ENCODE results near the gene LMOD3. TPM values are rescaled to one million over a fixed set of nuclear protein-coding genes. Genes with fewer than 3 reads are reported as not detected.

LMOD3 gene
- total RNA-seq = 0.16 TPM

- no peak for DNase-seq
Measured at GRCh38 chr3:69122403-69122802, at the start of gene LMOD3. TSS of gene LMOD3 (minus strand) at chr3:69122595. CDS start at chr3:69122386, 209 bp downstream.

GRCh38 chr3:69172058-69172457 lies 49.7 kb upstream of the LMOD3 start:
- no peak for DNase-seq

GRCh38 chr3:69166446-69166845 lies 44.1 kb upstream of the LMOD3 start:
- DNase-seq = no peak

- DNase-seq = no peak
Measured at GRCh38 chr3:69165744-69166143, 43.3 kb upstream of the LMOD3 start.

GRCh38 chr3:69164296-69164695 lies 41.9 kb upstream of the LMOD3 start:
- no peak for DNase-seq

- DNase-seq = no peak
Measured at GRCh38 chr3:69162308-69162980, 40.0 kb upstream of the LMOD3 start.

- peak; percentile 8 for DNase-seq
Measured at GRCh38 chr3:69161587-69162307, 39.4 kb upstream of the LMOD3 start.

- no peak for DNase-seq
Measured at GRCh38 chr3:69160525-69160924, 38.1 kb upstream of the LMOD3 start.

GRCh38 chr3:69160107-69160506 lies 37.7 kb upstream of the LMOD3 start:
- no peak for DNase-seq

GRCh38 chr3:69149586-69149985 lies 27.2 kb upstream of the LMOD3 start:
- DNase-seq = no peak

GRCh38 chr3:69145688-69146087 lies 23.3 kb upstream of the LMOD3 start:
- no peak for DNase-seq

- no peak for DNase-seq
Measured at GRCh38 chr3:69144631-69145245, 22.3 kb upstream of the LMOD3 start.

- no peak for DNase-seq
Measured at GRCh38 chr3:69143612-69144011, 21.2 kb upstream of the LMOD3 start.

GRCh38 chr3:69142797-69143454 lies 20.5 kb upstream of the LMOD3 start:
- DNase-seq = no peak

GRCh38 chr3:69142090-69142489 lies 19.7 kb upstream of the LMOD3 start:
- DNase-seq = no peak

- no peak for DNase-seq
Measured at GRCh38 chr3:69141313-69141712, 18.9 kb upstream of the LMOD3 start.

GRCh38 chr3:69137412-69137811 lies 15.0 kb upstream of the LMOD3 start:
- DNase-seq = no peak

- no peak for DNase-seq
Measured at GRCh38 chr3:69137005-69137404, 14.6 kb upstream of the LMOD3 start.

GRCh38 chr3:69130689-69131088 lies 8.3 kb upstream of the LMOD3 start:
- no peak for DNase-seq

- DNase-seq = no peak
Measured at GRCh38 chr3:69129531-69129930, 7.1 kb upstream of the LMOD3 start.

GRCh38 chr3:69128509-69128908 lies 6.1 kb upstream of the LMOD3 start:
- DNase-seq = no peak

- no peak for DNase-seq
Measured at GRCh38 chr3:69126999-69127398, 4.6 kb upstream of the LMOD3 start.

- DNase-seq = no peak
Measured at GRCh38 chr3:69126216-69126615, 3.8 kb upstream of the LMOD3 start.
